22Rv1 (cell line): Measurements from ENCODE around the gene ACAT2.
"Not testable (repeated sequence)": the region's sequence is repeated elsewhere in the genome, so short reads cannot be mapped to it uniquely, and the experiment has no call there.

Source experiments
- CTCF ChIP-seq: fragments of 450-650 bp; IDR thresholded peaks from 2 replicates; pipeline ENCODE4 v1.5.1; 2017; ENCODE audit warnings: mild to moderate bottlenecking
- ZFX ChIP-seq: fragments of 450-650 bp; IDR thresholded peaks from 2 replicates; pipeline ENCODE4 v1.6.1; 2017; ENCODE audit warnings: antibody characterized with exemption, borderline replicate concordance

- TF ChIP-seq ZFX, CTCF: not testable (repeated sequence)
Measured at GRCh38 chr6:159824690-159825089, 62.8 kb downstream of the ACAT2 start.
